SJSA1 (cell line): Measurements from ENCODE around the gene FBN2. TPM values are rescaled to one million over a fixed set of nuclear protein-coding genes. Genes with fewer than 3 reads are reported as not detected.
"Not testable (repeated sequence)": the region's sequence is repeated elsewhere in the genome, so short reads cannot be mapped to it uniquely, and the experiment has no call there.

Source experiments
- DNase-seq, 2 experiments: peaks; one replicate each; pipeline ENCODE4 v3.0.0-alpha.2; 2015 to 2020; ENCODE audit warnings: low spot score in 2 of 2, low read depth in 1 of 2
- H3K27ac ChIP-seq: fragments of 250-450 bp; sonication (Bioruptor Pico); 2 replicates; pipeline ENCODE4 v1.5.1; 2020; ENCODE audit warnings: mild to moderate bottlenecking, moderate library complexity
- H3K27me3 ChIP-seq: fragments of 250-450 bp; sonication (Bioruptor Pico); replicated peaks from 2 replicates; pipeline ENCODE4 v1.5.1; 2020; ENCODE audit warnings: mild to moderate bottlenecking, moderate library complexity
- H3K36me3 ChIP-seq: fragments of 250-450 bp; sonication (Bioruptor Pico); 2 replicates; pipeline ENCODE4 v1.5.1; 2020; ENCODE audit warnings: mild to moderate bottlenecking
- H3K4me1 ChIP-seq: fragments of 250-450 bp; sonication (Bioruptor Pico); replicated peaks from 2 replicates; pipeline ENCODE4 v1.6.1; 2021; ENCODE audit warnings: mild to moderate bottlenecking
- H3K4me3 ChIP-seq: fragments of 250-450 bp; sonication (Bioruptor Pico); 2 replicates; pipeline ENCODE4 v1.5.1; 2020; ENCODE audit warnings: mild to moderate bottlenecking
- H3K9me3 ChIP-seq: fragments of 250-450 bp; sonication (Bioruptor Pico); replicated peaks from 2 replicates; pipeline ENCODE4 v1.5.1; 2020; ENCODE audit warnings: mild to moderate bottlenecking
- total RNA-seq: library from RNA; depleted of rRNA; stranded (reverse); fragments of >200 nt; shearing (Covaris generic); gene quantifications from 2 replicates; pipeline ENCODE4 v1.2.3, GENCODE V29; 2014

Gene FBN2
- total RNA-seq, 1 experiment from 2014 or later = 18.5 TPM

- no peaks in the 10 kb centered on the region; the same call in 1 of the 2 replicates for H3K9me3 ChIP-seq
- no peak overlapping the region for H3K4me3 ChIP-seq
- H3K27ac ChIP-seq = no peak overlapping the region
- H3K27me3 ChIP-seq = no peaks in the 10 kb centered on the region
- H3K36me3 ChIP-seq = no peaks in the 10 kb centered on the region
- no peaks in the 10 kb centered on the region for H3K4me1 ChIP-seq
- DNase-seq = no peak
Measured at GRCh38 chr5:128453121-128453520, 84.9 kb downstream of the FBN2 start.

GRCh38 chr5:128447224-128447623 lies 90.8 kb downstream of the FBN2 start:
- H3K4me1 ChIP-seq, DNase-seq, H3K9me3 ChIP-seq, H3K36me3 ChIP-seq, H3K4me3 ChIP-seq, H3K27ac ChIP-seq, H3K27me3 ChIP-seq: not testable (repeated sequence)

DNA sequence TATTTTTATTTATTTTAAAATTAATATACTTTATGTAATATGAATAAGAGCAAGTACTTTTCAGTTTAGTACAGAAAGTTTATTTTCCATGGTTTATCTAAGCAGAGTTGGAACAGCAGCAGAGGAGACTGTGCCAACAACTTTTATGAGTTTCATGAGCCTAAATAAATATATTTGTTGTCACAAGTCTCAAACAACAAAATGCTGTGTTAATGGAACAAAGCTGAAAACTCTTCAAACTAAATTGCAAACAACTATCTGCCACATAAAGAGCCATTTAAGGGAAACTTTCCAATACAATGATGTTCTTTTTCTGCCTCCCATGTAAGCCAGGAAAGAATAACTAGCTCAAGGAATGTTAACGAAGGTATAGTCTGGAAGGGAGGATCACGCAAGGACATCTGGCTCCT lies 96.1 kb downstream of the FBN2 start:
- H3K27me3 ChIP-seq = no peaks in the 10 kb centered on the region
- H3K9me3 ChIP-seq = no peaks in the 10 kb centered on the region
- no peaks in the 10 kb centered on the region for H3K36me3 ChIP-seq
- no peak for DNase-seq
- H3K4me1 ChIP-seq = no peaks in the 10 kb centered on the region
- H3K4me3 ChIP-seq = no peak overlapping the region
- H3K27ac ChIP-seq = no peak overlapping the region

DNA sequence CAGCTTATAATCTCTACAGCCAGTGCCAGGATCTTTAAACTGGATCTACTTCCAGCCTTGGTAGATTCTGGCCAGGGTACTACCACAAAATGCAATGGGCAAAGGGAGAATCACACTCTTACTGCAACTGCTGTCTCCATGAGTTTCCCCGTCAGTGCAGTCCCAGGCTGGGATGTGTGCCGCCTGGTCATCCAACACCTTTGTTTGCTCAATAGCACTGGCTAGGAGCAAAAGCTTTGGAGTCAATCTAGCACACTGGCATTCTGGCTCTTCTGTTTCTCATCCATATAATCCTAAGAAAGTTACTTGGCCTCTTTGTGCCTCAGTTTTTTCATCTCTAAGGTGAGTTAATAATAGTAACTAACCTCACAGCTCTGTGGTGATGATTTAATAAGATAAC lies 96.9 kb downstream of the FBN2 start:
- H3K9me3 ChIP-seq = no peaks in the 10 kb centered on the region
- no peak overlapping the region for H3K4me3 ChIP-seq
- no peaks in the 10 kb centered on the region for H3K36me3 ChIP-seq
- no peak for DNase-seq
- H3K4me1 ChIP-seq = no peaks in the 10 kb centered on the region
- no peaks in the 10 kb centered on the region for H3K27me3 ChIP-seq
- no peak overlapping the region for H3K27ac ChIP-seq

DNA sequence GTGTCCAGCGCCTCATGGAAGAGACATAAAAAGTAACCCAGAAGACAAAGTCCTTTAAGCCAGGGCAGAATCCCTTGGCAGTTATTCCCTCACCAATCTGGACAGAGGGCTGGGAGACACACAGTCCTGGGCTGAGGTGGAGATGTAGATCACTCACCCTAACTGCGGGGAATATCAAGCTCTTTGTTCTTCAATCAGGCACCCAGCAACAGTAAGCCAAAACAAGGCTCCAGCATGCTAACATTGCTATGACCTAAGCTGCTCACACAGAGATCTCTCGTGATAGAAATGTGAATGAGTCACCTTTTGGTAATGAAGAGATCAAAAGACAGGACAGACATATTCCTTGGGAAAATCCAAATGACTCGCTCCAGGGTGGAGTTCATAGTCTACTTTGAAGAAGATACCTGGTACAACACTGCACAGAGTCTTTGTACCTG lies 101.3 kb downstream of the FBN2 start:
- no peaks in the 10 kb centered on the region for H3K27me3 ChIP-seq
- H3K9me3 ChIP-seq = no peaks in the 10 kb centered on the region
- H3K27ac ChIP-seq = no peak overlapping the region
- DNase-seq = peak in 1 of 2 experiments; percentile 35
- H3K4me1 ChIP-seq = no peaks in the 10 kb centered on the region
- no peaks in the 10 kb centered on the region for H3K36me3 ChIP-seq
- no peak overlapping the region for H3K4me3 ChIP-seq

DNA sequence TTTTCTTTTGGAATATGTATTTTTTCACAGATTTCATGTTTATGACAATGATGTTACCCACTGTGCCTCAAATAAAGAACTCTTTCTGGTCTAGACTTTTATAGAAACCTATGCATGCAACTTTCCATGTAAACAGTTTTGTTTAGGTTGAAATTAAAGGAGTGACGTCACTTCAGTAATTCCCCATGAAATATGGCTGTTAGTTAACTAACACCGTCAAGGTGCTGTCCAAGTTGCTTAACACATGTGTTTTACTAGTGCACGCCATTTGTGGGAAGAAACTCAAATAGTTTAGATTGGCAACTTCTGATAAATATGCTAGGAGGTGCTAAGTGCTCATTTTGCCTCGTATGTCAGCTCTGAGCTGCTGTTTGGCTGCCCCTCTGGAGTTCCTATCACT lies 102.2 kb downstream of the FBN2 start:
- no peaks in the 10 kb centered on the region for H3K27me3 ChIP-seq

GRCh38 chr5:128434993-128435392 lies 103.1 kb downstream of the FBN2 start:
- Histone ChIP-seq H3K9me3 (no peaks in the 10 kb centered on the region), H3K4me1 (no peaks in the 10 kb centered on the region), H3K4me3 (no peak overlapping the region), H3K27me3 (no peaks in the 10 kb centered on the region), H3K36me3 (no peaks in the 10 kb centered on the region), H3K27ac (no peak overlapping the region)
- no peak for DNase-seq

More for the DNA sequence above, 102.2 kb downstream of the FBN2 start:
- H3K4me3 ChIP-seq = no peak overlapping the region
- no peaks in the 10 kb centered on the region for H3K9me3 ChIP-seq
- no peaks in the 10 kb centered on the region for H3K4me1 ChIP-seq
- H3K27ac ChIP-seq = no peak overlapping the region
- no peak for DNase-seq
- H3K36me3 ChIP-seq = no peaks in the 10 kb centered on the region

DNA sequence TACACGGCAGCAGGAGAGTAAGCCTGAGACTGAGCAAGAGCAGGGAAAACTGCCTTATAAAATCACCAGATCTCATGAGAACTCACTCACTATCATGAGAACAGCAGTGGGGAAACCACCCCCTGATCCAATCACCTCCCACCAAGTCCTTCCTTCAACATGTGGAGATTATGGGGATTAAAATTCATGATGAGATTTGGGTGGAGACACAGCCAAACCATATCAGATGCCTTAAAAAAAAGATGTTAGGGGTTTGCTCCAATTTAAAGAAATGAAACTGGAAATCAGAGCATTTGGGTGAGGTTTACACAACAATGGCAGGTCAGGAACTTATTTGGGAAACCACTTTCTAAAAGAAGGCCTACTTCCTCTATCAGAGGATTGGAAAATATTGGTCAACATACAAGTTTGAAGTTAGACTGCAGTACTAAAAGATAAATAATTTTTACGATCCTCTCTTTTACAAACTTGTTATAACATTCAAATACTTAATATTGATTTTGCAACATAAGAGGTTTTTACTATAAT lies 105.1 kb downstream of the FBN2 start:
- no peak for DNase-seq

DNA sequence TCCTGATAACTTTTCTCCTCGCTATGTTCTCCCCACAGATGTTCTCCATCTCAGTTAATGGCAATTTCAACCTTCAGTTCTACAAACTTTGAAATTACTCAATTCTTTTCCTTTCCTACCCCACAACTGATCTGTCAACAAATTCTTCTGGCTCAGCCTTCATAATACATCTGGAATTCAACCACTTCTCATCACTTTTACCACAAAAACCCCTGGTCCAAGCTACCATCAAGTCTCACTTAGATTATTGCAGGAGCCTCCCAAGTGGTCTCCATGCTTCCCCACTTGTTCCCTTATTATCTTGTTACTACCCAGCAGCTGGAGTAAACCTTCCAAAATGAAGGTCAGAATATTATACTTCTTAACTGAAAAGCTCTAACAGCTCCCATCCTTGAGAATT lies 110.1 kb downstream of the FBN2 start:
- Histone ChIP-seq H3K36me3 (no peaks in the 10 kb centered on the region), H3K27me3 (no peaks in the 10 kb centered on the region), H3K4me3 (no peak overlapping the region), H3K4me1 (no peaks in the 10 kb centered on the region), H3K9me3 (no peaks in the 10 kb centered on the region), H3K27ac (no peak overlapping the region)
- DNase-seq = no peak

More for the DNA sequence above, 105.1 kb downstream of the FBN2 start:
- H3K9me3 ChIP-seq = no peaks in the 10 kb centered on the region
- no peak overlapping the region for H3K4me3 ChIP-seq
- H3K36me3 ChIP-seq = no peaks in the 10 kb centered on the region
- H3K27ac ChIP-seq = no peak overlapping the region
- H3K27me3 ChIP-seq = no peaks in the 10 kb centered on the region
- no peaks in the 10 kb centered on the region for H3K4me1 ChIP-seq

DNA sequence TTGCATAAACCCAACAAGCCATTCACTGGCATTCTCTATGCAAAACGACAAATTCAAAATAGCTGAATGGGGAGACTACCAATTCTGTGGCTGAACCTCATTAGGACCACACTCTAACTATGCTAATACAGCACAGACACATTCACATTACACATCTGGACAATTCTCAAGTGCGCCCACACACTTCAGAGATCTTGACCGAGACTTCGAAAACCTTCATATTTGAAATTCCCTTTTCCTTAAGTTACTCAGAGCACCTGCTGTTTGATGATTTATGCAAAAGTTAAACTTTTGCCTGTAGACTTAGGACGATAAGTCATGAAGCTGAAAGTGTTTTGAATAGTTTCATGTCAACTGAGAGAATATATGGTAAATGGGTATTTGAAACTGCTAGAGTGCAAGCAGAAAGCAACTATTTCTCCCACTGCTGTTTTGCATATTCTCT lies 111.9 kb downstream of the FBN2 start:
- Histone ChIP-seq H3K27ac (no peak overlapping the region), H3K36me3 (no peaks in the 10 kb centered on the region), H3K4me1 (no peaks in the 10 kb centered on the region), H3K4me3 (no peak overlapping the region), H3K27me3 (no peaks in the 10 kb centered on the region), H3K9me3 (no peaks in the 10 kb centered on the region)
- no peak for DNase-seq

GRCh38 chr5:128424646-128425045 lies 113.4 kb downstream of the FBN2 start:
- Histone ChIP-seq H3K9me3 (no peaks in the 10 kb centered on the region), H3K4me3 (no peak overlapping the region), H3K4me1 (no peaks in the 10 kb centered on the region), H3K27ac (no peak overlapping the region), H3K27me3 (no peaks in the 10 kb centered on the region), H3K36me3 (no peaks in the 10 kb centered on the region)
- DNase-seq = no peak

GRCh38 chr5:128422612-128423011 lies 115.4 kb downstream of the FBN2 start:
- H3K4me1 ChIP-seq = no peaks in the 10 kb centered on the region

GRCh38 chr5:128414469-128414868 lies 123.6 kb downstream of the FBN2 start:
- no peaks in the 10 kb centered on the region for H3K36me3 ChIP-seq
- no peak overlapping the region for H3K27ac ChIP-seq
- H3K9me3 ChIP-seq = no peaks in the 10 kb centered on the region
- DNase-seq = no peak
- no peak overlapping the region for H3K4me3 ChIP-seq
- no peaks in the 10 kb centered on the region for H3K27me3 ChIP-seq
- H3K4me1 ChIP-seq = no peaks in the 10 kb centered on the region

More at GRCh38 chr5:128422612-128423011, 115.4 kb downstream of the FBN2 start:
- Histone ChIP-seq H3K27ac (no peak overlapping the region), H3K27me3 (no peaks in the 10 kb centered on the region), H3K9me3 (no peaks in the 10 kb centered on the region), H3K4me3 (no peak overlapping the region), H3K36me3 (no peaks in the 10 kb centered on the region)
- DNase-seq = no peak

GRCh38 chr5:128413356-128413755 lies 124.7 kb downstream of the FBN2 start:
- H3K27me3 ChIP-seq = no peaks in the 10 kb centered on the region
- H3K4me1 ChIP-seq = no peaks in the 10 kb centered on the region
- H3K9me3 ChIP-seq = no peaks in the 10 kb centered on the region
- DNase-seq = no peak
- no peak overlapping the region for H3K4me3 ChIP-seq
- H3K27ac ChIP-seq = no peak overlapping the region
- no peaks in the 10 kb centered on the region for H3K36me3 ChIP-seq
